Measurements from ENCODE around the gene DAZAP1. TPM values are rescaled to one million over a fixed set of nuclear protein-coding genes. Genes with fewer than 3 reads are reported as not detected.

The DAZAP1 gene
- total and polyA plus RNA-seq, 8 donors, result 35.3 to 67.4 (median 55.1) TPM

DNA sequence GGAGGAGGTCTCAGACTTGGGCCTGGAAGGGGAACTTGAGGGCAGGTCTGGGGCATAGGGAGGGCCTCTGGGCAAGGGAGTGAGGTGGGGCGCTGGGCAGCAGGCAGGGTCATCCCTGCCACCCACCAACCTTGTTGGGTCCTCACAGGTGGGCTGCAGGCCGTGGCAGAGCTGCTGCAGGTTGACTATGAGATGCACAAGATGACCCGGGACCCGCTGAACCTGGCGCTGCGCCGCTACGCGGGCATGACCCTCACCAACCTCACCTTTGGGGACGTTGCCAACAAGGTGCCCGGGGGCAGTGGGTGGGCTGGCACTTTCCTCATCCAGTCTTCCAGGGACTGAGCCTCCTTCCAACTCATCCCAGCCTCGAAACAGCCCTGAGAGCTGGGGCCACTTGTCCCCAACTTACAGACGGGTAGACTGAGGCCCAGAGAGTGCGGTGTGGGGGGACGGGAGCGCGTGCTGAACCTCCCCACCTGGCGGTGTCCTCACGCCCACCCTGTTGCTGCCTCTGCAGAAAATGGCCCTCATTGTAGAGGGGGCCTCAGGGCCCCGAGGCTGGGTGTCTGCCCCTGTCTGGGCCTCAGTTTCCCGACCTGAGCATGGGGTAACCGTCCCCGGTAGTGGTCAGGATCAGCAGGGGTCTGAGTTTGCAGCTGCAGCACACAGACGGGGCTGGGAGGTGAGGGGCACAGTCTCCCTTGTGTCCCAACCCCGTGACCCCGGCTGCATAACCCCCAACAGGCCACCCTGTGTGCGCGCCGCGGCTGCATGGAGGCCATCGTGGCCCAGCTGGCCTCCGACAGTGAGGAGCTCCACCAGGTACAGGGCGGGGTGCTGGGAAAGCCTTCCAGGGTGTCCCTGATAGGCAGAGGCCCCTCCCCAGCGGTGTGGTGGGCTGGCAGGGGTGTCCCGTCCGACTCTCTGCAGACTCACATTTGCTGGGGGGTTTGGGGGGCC lies 52.9 kb downstream of the DAZAP1 start:
- TF ChIP-seq, protein P1, sequence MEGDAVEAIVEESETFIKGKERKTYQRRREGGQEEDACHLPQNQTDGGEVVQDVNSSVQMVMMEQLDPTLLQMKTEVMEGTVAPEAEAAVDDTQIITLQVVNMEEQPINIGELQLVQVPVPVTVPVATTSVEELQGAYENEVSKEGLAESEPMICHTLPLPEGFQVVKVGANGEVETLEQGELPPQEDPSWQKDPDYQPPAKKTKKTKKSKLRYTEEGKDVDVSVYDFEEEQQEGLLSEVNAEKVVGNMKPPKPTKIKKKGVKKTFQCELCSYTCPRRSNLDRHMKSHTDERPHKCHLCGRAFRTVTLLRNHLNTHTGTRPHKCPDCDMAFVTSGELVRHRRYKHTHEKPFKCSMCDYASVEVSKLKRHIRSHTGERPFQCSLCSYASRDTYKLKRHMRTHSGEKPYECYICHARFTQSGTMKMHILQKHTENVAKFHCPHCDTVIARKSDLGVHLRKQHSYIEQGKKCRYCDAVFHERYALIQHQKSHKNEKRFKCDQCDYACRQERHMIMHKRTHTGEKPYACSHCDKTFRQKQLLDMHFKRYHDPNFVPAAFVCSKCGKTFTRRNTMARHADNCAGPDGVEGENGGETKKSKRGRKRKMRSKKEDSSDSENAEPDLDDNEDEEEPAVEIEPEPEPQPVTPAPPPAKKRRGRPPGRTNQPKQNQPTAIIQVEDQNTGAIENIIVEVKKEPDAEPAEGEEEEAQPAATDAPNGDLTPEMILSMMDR (IDR thresholded peaks at IDR 0.05), result no peak
- H3K27ac ChIP-seq, result no peak overlapping the region
- no peaks in the 10 kb centered on the region for H3K9me3 ChIP-seq
- 90 to 92% methylated on average over 33 to 36 of the region's 36 CpGs for WGBS, 2 donors
- H3K36me3 ChIP-seq, result no peaks in the 10 kb centered on the region
- no peak overlapping the region for H3K4me3 ChIP-seq
- DNase-seq (peak in 2 of 6 donors; percentile 14 to 71), FAIRE-seq (no peak), ATAC-seq (no peak)
- intact Hi-C loops (cut with DNase I), result no loop called here
- peaks cover 0 to 14% (median 0%) of the 10 kb centered on the region in 4 donors for H3K27me3 ChIP-seq
- peaks cover 0 to 1% (median 0%) of the 10 kb centered on the region in 3 donors for H3K4me1 ChIP-seq

DNA sequence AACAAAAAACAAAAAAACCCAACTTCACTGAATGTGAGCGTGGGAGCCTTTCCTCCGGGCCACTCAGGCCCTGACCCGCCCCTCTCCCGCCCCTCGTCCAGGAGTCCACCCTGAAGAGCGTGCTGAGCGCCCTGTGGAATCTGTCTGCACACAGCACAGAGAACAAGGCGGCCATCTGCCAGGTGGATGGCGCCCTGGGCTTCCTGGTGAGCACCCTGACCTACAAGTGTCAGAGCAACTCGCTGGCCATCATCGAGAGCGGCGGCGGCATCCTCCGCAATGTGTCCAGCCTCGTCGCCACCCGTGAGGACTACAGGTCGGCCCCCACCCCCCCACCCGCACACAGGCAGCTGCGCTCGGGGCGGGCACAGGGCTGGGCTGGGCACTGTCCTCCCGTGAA lies 54.5 kb downstream of the DAZAP1 start:
- Histone ChIP-seq H3K9me3 (no peaks in the 10 kb centered on the region), H3K27me3 (peaks cover 0 to 10% (median 5%) of the 10 kb centered on the region in 4 donors), H3K36me3 (no peaks in the 10 kb centered on the region), H3K4me1 (peaks cover 0 to 3% (median 0%) of the 10 kb centered on the region in 3 donors), H3K27ac (no peak overlapping the region), H3K4me3 (no peak overlapping the region)
- TF ChIP-seq, protein P1 (IDR thresholded peaks at IDR 0.05), result no peak
- 94 to 95% methylated on average over 21 to 24 of the region's 24 CpGs for WGBS, 2 donors
- no peak for FAIRE-seq
- ATAC-seq, result no peak
- no peak for DNase-seq
- intact Hi-C loops (cut with DNase I), result no loop called here

DNA sequence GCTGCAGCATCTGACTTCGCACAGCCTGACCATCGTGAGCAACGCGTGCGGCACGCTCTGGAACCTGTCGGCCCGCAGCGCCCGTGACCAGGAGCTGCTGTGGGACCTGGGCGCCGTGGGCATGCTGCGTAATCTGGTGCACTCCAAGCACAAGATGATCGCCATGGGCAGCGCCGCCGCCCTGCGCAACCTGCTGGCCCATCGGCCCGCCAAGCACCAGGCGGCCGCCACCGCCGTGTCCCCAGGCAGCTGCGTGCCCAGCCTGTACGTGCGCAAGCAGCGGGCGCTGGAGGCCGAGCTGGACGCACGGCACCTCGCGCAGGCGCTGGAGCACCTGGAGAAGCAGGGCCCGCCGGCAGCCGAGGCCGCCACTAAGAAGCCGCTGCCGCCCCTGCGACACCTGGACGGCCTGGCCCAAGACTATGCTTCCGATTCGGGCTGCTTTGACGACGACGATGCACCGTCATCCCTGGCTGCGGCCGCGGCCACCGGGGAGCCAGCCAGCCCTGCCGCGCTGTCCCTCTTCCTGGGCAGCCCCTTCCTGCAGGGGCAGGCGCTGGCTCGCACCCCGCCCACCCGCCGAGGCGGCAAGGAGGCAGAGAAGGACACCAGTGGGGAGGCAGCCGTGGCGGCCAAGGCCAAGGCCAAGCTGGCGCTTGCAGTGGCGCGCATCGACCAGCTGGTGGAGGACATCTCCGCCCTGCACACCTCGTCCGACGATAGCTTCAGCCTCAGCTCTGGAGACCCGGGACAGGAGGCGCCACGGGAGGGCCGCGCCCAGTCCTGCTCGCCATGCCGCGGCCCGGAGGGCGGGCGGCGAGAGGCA lies 58.0 kb downstream of the DAZAP1 start:
- intact Hi-C loops (cut with DNase I), result no loop called here
- no peak for FAIRE-seq

DNA sequence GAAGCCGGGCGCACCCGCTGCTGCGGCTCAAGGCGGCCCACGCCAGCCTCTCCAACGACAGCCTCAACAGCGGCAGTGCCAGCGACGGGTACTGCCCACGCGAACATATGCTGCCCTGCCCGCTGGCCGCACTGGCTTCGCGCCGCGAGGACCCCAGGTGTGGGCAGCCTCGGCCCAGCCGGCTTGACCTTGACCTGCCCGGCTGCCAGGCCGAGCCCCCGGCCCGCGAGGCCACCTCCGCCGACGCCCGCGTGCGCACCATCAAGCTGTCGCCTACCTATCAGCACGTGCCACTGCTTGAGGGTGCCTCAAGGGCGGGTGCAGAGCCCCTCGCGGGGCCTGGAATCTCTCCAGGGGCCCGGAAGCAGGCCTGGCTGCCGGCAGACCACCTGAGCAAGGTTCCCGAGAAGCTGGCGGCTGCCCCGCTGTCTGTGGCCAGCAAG lies 58.7 kb downstream of the DAZAP1 start:
- peak in 1 of 6 donors; percentile 59 for DNase-seq
- H3K4me1 ChIP-seq, result peaks cover 13 to 32% (median 30%) of the 10 kb centered on the region in 3 donors
- no peaks in the 10 kb centered on the region for H3K9me3 ChIP-seq
- no peaks in the 10 kb centered on the region for H3K36me3 ChIP-seq
- peaks cover 0 to 11% (median 5%) of the 10 kb centered on the region in 4 donors for H3K27me3 ChIP-seq
- no peak for FAIRE-seq
- ATAC-seq, result no peak
- no peak overlapping the region for H3K27ac ChIP-seq
- TF ChIP-seq, protein P1 (IDR thresholded peaks at IDR 0.05), result no peak
- WGBS, 2 donors, result 27 to 30% methylated on average over 37 to 41 of the region's 41 CpGs
- intact Hi-C loops (cut with DNase I), result no loop called here
- peak overlapping the region in 1 of 4 donors; percentile 3 for H3K4me3 ChIP-seq

More for the DNA sequence above, 58.0 kb downstream of the DAZAP1 start:
- Histone ChIP-seq H3K4me3 (peak overlapping the region in 1 of 4 donors; percentile 3), H3K36me3 (no peaks in the 10 kb centered on the region), H3K27me3 (peaks cover 0 to 9% (median 5%) of the 10 kb centered on the region in 4 donors), H3K27ac (no peak overlapping the region), H3K4me1 (peaks cover 8 to 26% (median 24%) of the 10 kb centered on the region in 3 donors), H3K9me3 (no peaks in the 10 kb centered on the region)
- peak; percentile 39 to 76 (median 58) for ATAC-seq
- DNase-seq, result peak in 4 of 6 donors; percentile 33 to 88 (median 56)
- WGBS, 2 donors, result 33 to 35% methylated on average over 61 to 83 of the region's 83 CpGs
- TF ChIP-seq, protein P1 (IDR thresholded peaks at IDR 0.05), result peak in 2 of 4 donors; percentile 20 to 26

Data from pancreas (tissue), 10 donors.